ENCODE results near the gene KRT4. TPM values are rescaled to one million over a fixed set of nuclear protein-coding genes. Genes with fewer than 3 reads are reported as not detected.

Gene KRT4
- total RNA-seq, 1 experiment from 2014 or later, result not detected

GRCh38 chr12:52771088-52771487 lies 42.8 kb downstream of the KRT4 start:
- H3K9me3 ChIP-seq (ENCODE audit: control insufficient read depth, low read depth, low read length), result no peaks in the 10 kb centered on the region
- no peak overlapping the region for H2AK5ac ChIP-seq (ENCODE audit: insufficient read length, low read length)
- H3K18ac ChIP-seq (ENCODE audit: insufficient read length, low read depth, low read length), result no peak overlapping the region
- H3K56ac ChIP-seq (ENCODE audit: insufficient read length, low read depth, low read length), result no peak overlapping the region
- H2BK120ac ChIP-seq (ENCODE audit: low read depth, low read length, poor library complexity, severe bottlenecking), result no peak overlapping the region
- Mint-ChIP-seq H3K9me3 (no peaks in the 10 kb centered on the region; a peak in 1 of 5 replicates), H3K4me1 (no peaks in the 10 kb centered on the region), H3K36me3 (ENCODE audit: insufficient read depth in 1 of 3, low read depth in 3 of 3) (no peaks in the 10 kb centered on the region), H3K27ac (no peak overlapping the region), H3K4me3 (no peak overlapping the region), H3K27me3 (ENCODE audit: low read depth) (peaks cover 16% of the 10 kb centered on the region)
- H3K4me2 ChIP-seq (ENCODE audit: insufficient read depth, insufficient read length, low read length), result no peak overlapping the region
- H3K23me2 ChIP-seq (ENCODE audit: insufficient read length, low read depth, low read length, poor library complexity, severe bottlenecking), result no peaks in the 10 kb centered on the region
- no peaks in the 10 kb centered on the region for H3K4me1 ChIP-seq (ENCODE audit: insufficient read depth, low read length)
- no peak overlapping the region for H2BK12ac ChIP-seq (ENCODE audit: insufficient read length, low read depth, low read length)
- no peak overlapping the region for H2BK15ac ChIP-seq (ENCODE audit: low read depth, low read length)
- H3K23ac ChIP-seq (ENCODE audit: insufficient read length, low read depth, low read length), result no peak overlapping the region
- no peak overlapping the region for H4K5ac ChIP-seq (ENCODE audit: insufficient read length, low read depth, low read length)
- DNase-seq, result no peak
- H3K79me1 ChIP-seq (ENCODE audit: insufficient read depth, low read depth, low read length, poor library complexity, severe bottlenecking), result no peaks in the 10 kb centered on the region
- no peak overlapping the region for H4K8ac ChIP-seq (replicated peaks; ENCODE audit: insufficient read length, low read depth, low read length)
- H3K9ac ChIP-seq (ENCODE audit: extremely low read depth, insufficient read length, low read length), result no peak overlapping the region
- no peak overlapping the region for H3K27ac ChIP-seq (ENCODE audit: insufficient read length, low read depth, low read length)
- H3K27me3 ChIP-seq (ENCODE audit: insufficient read depth, low read length), result no peaks in the 10 kb centered on the region
- no peak overlapping the region for H2BK20ac ChIP-seq (ENCODE audit: low read depth, low read length, poor library complexity, severe bottlenecking)
- H4K91ac ChIP-seq (ENCODE audit: insufficient read length, low read depth, low read length), result no peak overlapping the region
- H2BK5ac ChIP-seq (ENCODE audit: insufficient read length, low read length), result no peak overlapping the region
- no peak overlapping the region for H2AFZ ChIP-seq (ENCODE audit: low read length)
- no peak overlapping the region for H3T11ph ChIP-seq (ENCODE audit: low read length)
- no peak overlapping the region for H3K14ac ChIP-seq (ENCODE audit: insufficient read depth, low read length)
- no peaks in the 10 kb centered on the region for H3K79me2 ChIP-seq (ENCODE audit: insufficient read depth, low read length)
- no CpG with 5 or more reads among the region's 6 CpGs for WGBS (ENCODE audit: extremely low coverage, insufficient read length, low lambda C conversion rate)
- no peak overlapping the region for H3K4ac ChIP-seq (ENCODE audit: low read depth, low read length)
- TF ChIP-seq CTCF (conservative IDR thresholded peaks at IDR 0.05), result no peak
- no peaks in the 10 kb centered on the region for H4K20me1 ChIP-seq (ENCODE audit: control insufficient read depth, insufficient read depth, insufficient read length)

All from H9 (cell line).